H1 (cell line): ENCODE results near the gene ZBTB46.
"Not testable (repeated sequence)": the region's sequence is repeated elsewhere in the genome, so short reads cannot be mapped to it uniquely, and the experiment has no call there.

ENCODE experiments used
- ATF2 ChIP-seq: IDR thresholded peaks from 2 replicates; pipeline ENCODE4 v1.6.1; 2012; ENCODE audit warnings: low read length, inconsistent platforms
- ATF3 ChIP-seq: IDR thresholded peaks from 2 replicates; pipeline ENCODE4 v1.6.1; 2011; ENCODE audit warnings: low read depth, mild to moderate bottlenecking, low read length; ENCODE audit not compliant: insufficient read depth
- CBX8 ChIP-seq: fragments of 300-800, 300-1000 bp; sonication (generic); IDR thresholded peaks from 2 replicates; pipeline ENCODE4 v1.7.1; 2016; ENCODE audit warnings: low read depth, low read length, borderline replicate concordance
- CEBPB ChIP-seq: IDR thresholded peaks from 2 replicates; pipeline ENCODE4 v1.6.1; 2012; ENCODE audit warnings: low read depth, low read length
- CTCF ChIP-seq, 3 experiments: IDR thresholded peaks; 1 replicate in 2 of 3; 2 replicates in 1 of 3; pipeline versions ENCODE4 v1.5.1 to v1.6.1; 2011; ENCODE audit warnings: low read length in 3 of 3, mild to moderate bottlenecking in 3 of 3, inconsistent platforms in 2 of 3, low read depth in 1 of 3, moderate library complexity in 1 of 3; ENCODE audit not compliant: insufficient read depth in 1 of 3; ENCODE audit errors: control extremely low read depth in 1 of 3
- EZH2 ChIP-seq: fragments of 200-600 bp; sonication (generic); IDR thresholded peaks from 2 replicates; pipeline ENCODE4 v1.7.1; 2012; ENCODE audit warnings: low read depth, mild to moderate bottlenecking, moderate library complexity, low read length, inconsistent platforms; ENCODE audit not compliant: severe bottlenecking
- GABPA ChIP-seq: IDR thresholded peaks from 2 replicates; pipeline ENCODE4 v1.6.1; 2011; ENCODE audit warnings: mild to moderate bottlenecking, low read length, moderate library complexity, borderline replicate concordance; ENCODE audit not compliant: insufficient read depth
- MAFK ChIP-seq: IDR thresholded peaks from 2 replicates; pipeline ENCODE4 v1.6.1; 2012; ENCODE audit warnings: low read depth, mild to moderate bottlenecking, improper control_type of control experiment, low read length
- POLR2A ChIP-seq, 2 experiments: IDR thresholded peaks; 1 replicate in 1 of 2; 2 replicates in 1 of 2; pipeline ENCODE4 v1.6.1; 2011; ENCODE audit warnings: low read depth in 2 of 2, low read length in 2 of 2, mild to moderate bottlenecking in 2 of 2; ENCODE audit errors: control extremely low read depth in 1 of 2
- POLR2AphosphoS5 ChIP-seq: IDR thresholded peaks from 2 replicates; pipeline ENCODE4 v1.6.1; 2011; ENCODE audit warnings: low read depth, low read length
- RXRA ChIP-seq: IDR thresholded peaks from 2 replicates; pipeline ENCODE4 v1.6.1; 2011; ENCODE audit warnings: low read depth, mild to moderate bottlenecking, low read length, moderate library complexity; ENCODE audit not compliant: insufficient read depth
- SP2 ChIP-seq: IDR thresholded peaks from 2 replicates; pipeline ENCODE4 v1.6.1; 2012; ENCODE audit warnings: mild to moderate bottlenecking, low read length, inconsistent platforms

- TF ChIP-seq POLR2A (IDR thresholded peaks at IDR 0.05; ENCODE audit: control extremely low read depth in 1 of 2, low read depth in 2 of 2, low read length in 2 of 2); POLR2AphosphoS5; MAFK; GABPA; CBX8; CTCF (IDR thresholded peaks at IDR 0.05; ENCODE audit: control extremely low read depth in 1 of 3, insufficient read depth in 1 of 3, low read depth in 1 of 3, low read length in 3 of 3); SP2; CEBPB; ATF3; EZH2; ATF2; RXRA: not testable (repeated sequence)
Observed at GRCh38 chr20:63867042-63867441, 36.0 kb upstream of the ZBTB46 start.
